GM18520 (cell line): ENCODE data around the gene TEAD4.

Experiments used
- ATAC-seq: cut with Tn5 transposase; IDR thresholded peaks from one replicate; pipeline ENCODE4 v1.9.1; 2021; ENCODE audit not compliant: unreplicated experiment

The TEAD4 gene

GRCh38 chr12:3028108-3028507, 68.9 kb downstream of the TEAD4 start:
- ATAC-seq = no peak

DNA sequence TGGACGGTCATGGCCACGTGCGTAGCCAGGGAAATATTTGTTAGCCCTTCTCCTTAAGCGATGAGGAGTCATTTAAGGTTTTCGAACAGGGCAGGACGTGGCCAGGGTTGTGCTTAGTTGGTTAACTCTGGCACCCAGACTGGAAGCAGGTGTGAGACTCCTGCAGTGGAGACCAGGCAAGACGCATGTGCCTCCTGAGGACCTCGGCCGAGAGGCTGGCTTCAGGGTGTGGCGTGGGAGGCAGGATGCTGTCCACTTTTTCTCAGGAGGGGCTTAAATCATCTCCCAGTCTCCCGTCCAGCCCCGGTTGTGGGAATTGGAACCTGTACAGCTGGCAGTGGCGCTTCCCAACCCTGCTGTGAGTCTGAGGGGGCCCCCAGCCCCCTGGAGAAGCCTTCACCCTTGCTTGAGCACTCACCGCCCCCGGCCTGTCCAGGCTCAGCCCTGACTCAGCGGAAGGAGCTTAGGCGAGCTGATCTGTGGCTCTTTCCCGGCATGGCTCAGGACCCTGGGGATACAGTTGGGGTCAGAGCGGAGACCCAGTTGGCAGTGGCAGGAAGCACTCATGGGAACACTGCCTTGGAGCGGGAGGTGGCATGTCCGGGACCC, 71.7 kb downstream of the TEAD4 start:
- no peak for ATAC-seq

GRCh38 chr12:3032161-3032560, 73.0 kb downstream of the TEAD4 start:
- ATAC-seq = no peak

DNA sequence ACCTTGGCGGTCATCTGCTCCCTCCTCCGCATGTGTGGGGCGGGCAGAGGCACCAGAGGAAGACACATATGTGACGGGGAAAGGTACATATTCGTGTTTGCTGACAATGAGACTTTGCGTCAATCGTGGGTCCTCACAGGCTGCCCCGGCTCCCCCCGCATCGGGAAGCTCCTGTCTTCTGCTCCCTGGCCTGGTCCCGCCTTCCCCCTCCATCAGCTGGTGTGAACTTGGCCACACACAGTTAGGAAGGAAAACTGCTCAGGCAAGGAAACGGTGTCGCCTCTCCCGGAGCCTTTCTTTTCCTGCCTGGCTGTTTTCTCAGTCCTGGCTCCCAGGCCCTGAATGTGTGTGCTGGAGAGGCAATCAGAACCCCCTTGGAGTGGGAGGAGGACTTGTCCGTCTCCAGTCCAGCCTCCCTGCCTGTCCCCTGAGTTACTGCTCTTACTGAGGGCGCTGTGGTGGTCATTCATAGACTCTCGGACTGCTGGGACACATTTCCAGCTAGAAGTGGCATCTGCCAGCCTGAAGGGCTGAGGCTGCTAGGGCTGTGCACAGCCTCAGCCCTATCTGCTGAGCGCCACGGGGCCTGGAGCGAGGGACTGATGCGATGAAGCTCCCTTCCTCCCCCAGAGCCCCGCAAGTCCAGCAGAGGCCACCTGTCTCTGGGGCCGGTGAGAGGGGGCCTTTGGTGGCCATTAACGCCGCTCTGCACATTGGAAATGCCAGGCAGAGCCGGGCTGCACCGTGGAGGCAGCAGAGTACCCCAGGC, 73.8 kb downstream of the TEAD4 start:
- no peak for ATAC-seq

DNA sequence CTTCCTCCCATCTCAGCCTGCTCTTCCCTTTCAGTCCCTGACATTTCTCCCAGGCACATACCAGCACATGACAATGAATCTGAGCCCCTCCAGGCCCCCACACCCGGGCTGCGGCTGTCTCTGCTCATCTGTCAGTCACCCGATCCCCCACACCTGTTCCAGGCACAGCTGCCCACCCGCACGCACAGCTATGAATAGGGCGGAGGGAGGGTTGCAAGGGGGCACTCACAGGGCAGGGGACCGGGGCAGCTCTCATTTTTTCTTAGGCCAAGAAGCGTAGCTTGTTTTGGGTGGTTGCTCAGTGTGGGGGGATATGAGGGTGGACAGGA, 74.3 kb downstream of the TEAD4 start:
- ATAC-seq = no peak

DNA sequence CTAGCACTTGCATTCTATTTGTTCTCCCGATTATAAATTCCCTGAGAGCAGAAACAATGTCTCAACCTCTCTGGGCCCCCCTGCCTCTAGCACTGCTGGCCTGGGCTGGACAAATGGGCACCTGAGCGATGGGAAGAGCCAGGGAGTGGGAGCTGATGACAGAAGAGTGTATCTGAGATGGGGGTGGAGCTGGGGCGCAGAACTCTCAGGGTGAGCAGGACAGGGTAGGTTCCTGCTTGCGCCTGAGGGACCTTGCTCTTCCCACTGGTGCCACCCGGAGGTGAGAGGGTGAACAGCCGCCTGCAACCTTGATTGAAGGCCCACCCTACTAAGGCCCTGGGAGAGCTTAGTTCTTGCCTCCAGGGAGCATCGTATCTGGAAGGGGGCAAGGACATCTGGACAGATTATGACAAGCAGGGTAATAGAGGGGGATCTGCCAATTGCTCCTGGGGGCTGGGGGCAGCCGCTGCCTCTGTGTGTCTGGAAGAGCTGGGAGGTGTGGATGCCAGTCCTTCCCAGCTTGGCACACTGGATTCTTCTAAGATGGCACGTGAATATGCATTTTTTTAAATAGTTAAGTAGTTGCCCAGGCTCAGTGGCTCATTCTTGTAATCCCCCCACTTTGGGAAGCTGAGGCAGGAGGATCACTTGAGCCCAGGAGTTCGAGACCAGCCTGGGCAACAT, 75.0 kb downstream of the TEAD4 start:
- ATAC-seq = no peak

- no peak for ATAC-seq
Measured at GRCh38 chr12:3035171-3035570, 76.0 kb downstream of the TEAD4 start.

GRCh38 chr12:3035815-3036702, 76.9 kb downstream of the TEAD4 start:
- no peak for ATAC-seq

DNA sequence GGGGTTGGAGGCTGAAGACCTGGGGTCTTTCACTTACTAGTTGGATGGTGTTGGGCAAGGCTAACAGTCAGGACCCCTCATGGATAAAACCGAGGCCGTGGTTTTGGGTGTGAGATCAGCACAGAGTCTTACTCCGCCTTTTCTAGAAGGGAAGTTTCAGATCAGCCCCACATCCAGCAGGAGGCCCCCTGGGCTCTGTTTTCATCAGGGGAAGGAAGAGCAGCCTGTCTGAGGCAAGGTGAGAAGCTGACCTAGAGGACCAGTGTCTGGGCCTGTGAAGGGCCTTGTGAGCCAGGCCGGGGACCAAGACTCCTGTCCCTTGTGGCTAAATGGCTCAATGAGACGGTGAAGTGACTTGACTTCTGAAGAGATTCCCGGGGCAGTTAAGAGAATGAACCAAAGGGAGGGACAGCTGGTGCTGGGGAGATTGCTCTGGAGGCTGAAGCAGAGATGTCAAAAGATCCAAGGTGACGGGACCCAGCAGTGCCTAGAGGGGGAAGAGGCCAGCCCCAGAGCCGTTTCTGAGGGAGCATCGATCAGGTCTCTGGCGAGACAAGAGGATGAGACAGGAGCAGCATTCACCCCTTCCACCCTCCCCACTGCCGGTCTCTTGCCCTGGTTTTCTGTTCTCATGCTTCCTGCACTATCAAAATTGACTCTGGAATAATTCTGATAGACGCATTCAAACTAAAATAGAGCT, 77.9 kb downstream of the TEAD4 start:
- no peak for ATAC-seq

- ATAC-seq = no peak
Measured at GRCh38 chr12:3038166-3038565, 79.0 kb downstream of the TEAD4 start.

DNA sequence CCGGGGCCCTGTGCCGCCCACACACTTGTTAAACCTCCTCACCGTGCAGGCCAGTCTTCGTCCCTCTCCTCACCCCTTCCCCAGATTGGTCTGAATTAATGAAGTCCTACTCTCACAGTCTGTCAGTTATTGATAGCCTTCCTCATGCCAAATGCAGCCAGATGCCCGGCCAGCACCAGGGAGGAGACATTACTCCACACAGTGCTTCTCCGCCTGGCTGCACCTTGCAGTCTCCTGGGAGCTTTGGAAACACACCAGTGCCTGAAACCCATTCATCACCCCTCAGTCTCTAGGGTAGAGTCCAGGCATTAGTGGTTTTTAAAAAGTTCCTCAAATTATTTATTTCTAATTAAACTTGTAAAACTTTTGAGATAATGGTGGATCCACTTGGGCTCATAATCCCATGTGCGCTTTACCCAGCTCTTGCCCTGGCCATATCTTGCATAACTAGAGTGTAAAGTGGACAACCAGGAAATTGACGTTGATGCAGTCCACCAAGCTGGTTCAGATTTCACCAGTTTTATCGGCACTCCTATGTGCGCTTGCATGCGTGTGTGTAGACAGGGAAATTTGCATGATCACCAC, 79.8 kb downstream of the TEAD4 start:
- ATAC-seq = no peak

DNA sequence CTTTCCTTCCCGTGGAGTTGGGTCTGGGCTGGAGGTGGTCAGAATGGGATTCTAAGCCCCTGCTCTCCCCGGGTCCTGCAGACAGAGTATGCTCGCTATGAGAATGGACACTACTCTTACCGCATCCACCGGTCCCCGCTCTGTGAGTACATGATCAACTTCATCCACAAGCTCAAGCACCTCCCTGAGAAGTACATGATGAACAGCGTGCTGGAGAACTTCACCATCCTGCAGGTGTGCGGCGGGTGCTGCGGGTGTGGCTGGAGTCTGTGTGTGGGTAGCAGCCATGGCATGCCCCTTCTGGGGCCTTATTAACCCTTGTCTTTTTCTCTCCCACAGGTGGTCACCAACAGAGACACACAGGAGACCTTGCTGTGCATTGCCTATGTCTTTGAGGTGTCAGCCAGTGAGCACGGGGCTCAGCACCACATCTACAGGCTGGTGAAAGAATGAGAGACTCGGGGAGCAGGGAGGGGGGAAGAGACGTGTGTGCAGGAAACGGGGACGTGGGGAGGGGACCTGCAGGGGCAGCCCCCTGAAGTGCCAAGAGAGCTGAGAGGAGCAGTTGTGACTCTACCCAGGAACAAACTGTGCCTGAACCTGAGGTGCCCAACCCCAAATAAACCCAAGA, 80.9 kb downstream of the TEAD4 start:
- no peak for ATAC-seq

- ATAC-seq = no peak
Measured at GRCh38 chr12:3040663-3041544, 81.7 kb downstream of the TEAD4 start.

DNA sequence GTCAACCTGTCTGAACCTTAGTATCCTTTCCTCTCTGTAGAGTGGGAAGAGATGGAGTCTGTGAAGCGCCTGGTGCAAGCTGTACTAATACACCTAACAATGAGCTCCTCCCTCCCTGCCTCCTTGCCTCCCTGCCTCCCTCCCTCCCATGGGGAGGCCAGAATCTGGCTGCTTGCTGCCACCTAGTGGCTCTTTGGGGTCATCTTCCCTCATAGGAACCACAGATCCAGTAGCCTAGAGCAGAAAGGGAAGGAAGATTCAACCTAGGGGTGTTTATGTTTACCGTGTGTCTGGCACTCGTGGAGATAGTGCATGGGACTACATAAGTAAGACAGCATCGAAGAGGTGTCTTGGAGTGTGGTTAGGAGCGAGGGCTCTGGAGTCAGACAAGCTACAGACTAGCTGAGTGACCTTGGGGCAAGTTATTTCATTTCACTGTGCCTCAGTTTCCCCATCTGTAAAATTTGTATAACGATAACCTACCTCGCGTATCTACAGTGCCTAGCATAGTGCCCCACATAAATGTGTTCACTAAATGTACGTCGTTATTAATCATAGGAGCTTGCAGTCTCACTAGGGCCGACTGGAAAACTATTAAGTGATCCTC, 82.5 kb downstream of the TEAD4 start:
- no peak for ATAC-seq

- ATAC-seq = no peak
Measured at GRCh38 chr12:3042394-3042793, 83.2 kb downstream of the TEAD4 start.

- ATAC-seq = no peak
Measured at GRCh38 chr12:3042826-3043225, 83.6 kb downstream of the TEAD4 start.

DNA sequence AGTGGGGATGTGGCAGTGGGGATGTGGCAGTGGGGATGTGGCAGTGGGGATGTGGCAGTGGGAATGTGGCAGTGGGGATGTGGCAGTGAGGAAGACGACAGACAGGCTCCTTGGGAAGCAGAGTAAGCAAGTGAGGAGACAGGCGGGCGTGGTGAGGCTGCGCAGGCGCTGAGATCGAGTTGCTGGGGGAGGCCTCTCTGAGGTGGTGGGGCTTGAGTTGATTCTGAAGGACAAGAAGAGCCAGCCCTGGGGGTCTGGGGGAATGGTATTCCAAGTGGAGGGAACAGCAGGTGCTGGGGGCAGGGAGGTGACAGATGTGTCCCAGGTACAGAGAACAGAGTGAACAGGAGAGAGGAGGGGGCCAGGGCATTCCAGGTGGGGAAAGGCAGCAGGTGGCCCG, 84.2 kb downstream of the TEAD4 start:
- no peak for ATAC-seq

- ATAC-seq = no peak
Measured at GRCh38 chr12:3044141-3044630, 85.0 kb downstream of the TEAD4 start.
